Neuronal stem cell (in vitro differentiated cells): ENCODE measurements around the gene DNAH2.

Source experiments
- DNase-seq: peaks from one replicate; pipeline ENCODE4 v3.0.0-alpha.2; 2013; ENCODE audit warnings: low spot score
- H2AFZ ChIP-seq: one replicate; pipeline ENCODE4 v1.6.1; 2013; ENCODE audit warnings: mild to moderate bottlenecking, low read length, inconsistent platforms
- H2AK5ac ChIP-seq: 2 replicates; pipeline ENCODE4 v1.6.1; 2013; ENCODE audit warnings: low read depth, mild to moderate bottlenecking, inconsistent platforms, low read length, moderate library complexity, mixed read lengths
- H2BK120ac ChIP-seq: 2 replicates; pipeline ENCODE4 v1.6.1; 2013; ENCODE audit warnings: low read depth, mild to moderate bottlenecking, inconsistent platforms, low read length, moderate library complexity, mixed read lengths
- H2BK12ac ChIP-seq: one replicate; pipeline ENCODE4 v1.6.1; 2013; ENCODE audit warnings: low read length, inconsistent platforms
- H2BK15ac ChIP-seq: 2 replicates; pipeline ENCODE4 v1.6.1; 2013; ENCODE audit warnings: mild to moderate bottlenecking, low read length, inconsistent platforms, mixed read lengths
- H2BK5ac ChIP-seq: one replicate; pipeline ENCODE4 v1.6.1; 2013; ENCODE audit warnings: inconsistent platforms, mild to moderate bottlenecking, low read length, moderate library complexity
- H3K14ac ChIP-seq: one replicate; pipeline ENCODE4 v1.6.1; 2013; ENCODE audit warnings: low read length, inconsistent platforms
- H3K18ac ChIP-seq: 2 replicates; pipeline ENCODE4 v1.6.1; 2013; ENCODE audit warnings: low read length, inconsistent platforms
- H3K23ac ChIP-seq: 2 replicates; pipeline ENCODE4 v1.6.1; 2013; ENCODE audit warnings: low read depth, mild to moderate bottlenecking, mixed read lengths, low read length, inconsistent platforms; ENCODE audit not compliant: poor library complexity
- H3K27ac ChIP-seq: replicated peaks from 3 replicates; pipeline ENCODE4 v1.5.1; 2013; ENCODE audit warnings: low read length, inconsistent platforms
- H3K27me3 ChIP-seq, 3 experiments: 2 replicates each; pipeline ENCODE4 v1.6.1; 2013; ENCODE audit warnings: low read length in 3 of 3, mild to moderate bottlenecking in 2 of 3, inconsistent platforms in 1 of 3, low read depth in 1 of 3, mixed read lengths in 1 of 3, moderate library complexity in 1 of 3; ENCODE audit not compliant: control insufficient read depth in 3 of 3, insufficient read depth in 3 of 3
- H3K36me3 ChIP-seq, 2 donors: replicated peaks in 1 of 2; 2 replicates each; pipeline ENCODE4 v1.6.1; 2013; ENCODE audit warnings: low read length in 2 of 2; ENCODE audit not compliant: control insufficient read depth in 2 of 2, insufficient read depth in 2 of 2
- H3K4ac ChIP-seq: 2 replicates; pipeline ENCODE4 v1.6.1; 2013; ENCODE audit warnings: inconsistent platforms, mild to moderate bottlenecking, low read length, moderate library complexity
- H3K4me1 ChIP-seq, 2 donors: 1 replicate in 1 of 2; 2 replicates in 1 of 2; pipeline ENCODE4 v1.6.1; 2013; ENCODE audit warnings: low read length in 2 of 2, low read depth in 1 of 2; ENCODE audit not compliant: control insufficient read depth in 2 of 2, insufficient read depth in 1 of 2
- H3K4me2 ChIP-seq: one replicate; pipeline ENCODE4 v1.6.1; 2013; ENCODE audit warnings: mild to moderate bottlenecking, low read length, inconsistent platforms; ENCODE audit not compliant: insufficient read depth, poor library complexity, severe bottlenecking
- H3K4me3 ChIP-seq, 2 donors: 2 replicates each; pipeline ENCODE4 v1.5.1; 2013; ENCODE audit warnings: low read length in 2 of 2, mild to moderate bottlenecking in 2 of 2, inconsistent platforms in 1 of 2, moderate library complexity in 1 of 2
- H3K79me1 ChIP-seq: one replicate; pipeline ENCODE4 v1.6.1; 2013; ENCODE audit warnings: low read depth, mild to moderate bottlenecking, inconsistent platforms, low read length, moderate library complexity
- H3K9ac ChIP-seq: one replicate; pipeline ENCODE4 v1.6.1; 2013; ENCODE audit warnings: mild to moderate bottlenecking, low read depth, low read length, inconsistent platforms; ENCODE audit not compliant: poor library complexity
- H3K9me3 ChIP-seq, 2 donors: replicated peaks in 1 of 2; 2 replicates each; pipeline versions ENCODE3 to v1.6.1; 2013; ENCODE audit warnings: low read length in 2 of 2, mild to moderate bottlenecking in 2 of 2, inconsistent platforms in 1 of 2, low read depth in 1 of 2, mixed read lengths in 1 of 2, moderate library complexity in 1 of 2; ENCODE audit not compliant: control insufficient read depth in 2 of 2, insufficient read depth in 1 of 2
- H4K8ac ChIP-seq: one replicate; pipeline ENCODE4 v1.6.1; 2013; ENCODE audit warnings: low read depth, mild to moderate bottlenecking, inconsistent platforms, low read length, moderate library complexity
- H4K91ac ChIP-seq: one replicate; pipeline ENCODE4 v1.6.1; 2013; ENCODE audit warnings: low read length, low read depth, mild to moderate bottlenecking, inconsistent platforms; ENCODE audit not compliant: poor library complexity
- WGBS, 2 donors: extraction: QIAGEN DNeasy Blood & Tissue Kit; methylation state at CpG; one replicate each; pipeline ENCODE4 v1.1.7; 2013; ENCODE audit warnings: missing lambda C conversion rate in 2 of 2, mixed read lengths in 1 of 2; ENCODE audit not compliant: insufficient read length in 2 of 2, insufficient replicate concordance in 1 of 2; ENCODE audit errors: extremely low coverage in 2 of 2; 5-methylcytosine and 5-hydroxymethylcytosine counted together

Gene DNAH2

GRCh38 chr17:7712111-7712771, 5.3 kb upstream of the DNAH2 start:
- Histone ChIP-seq H3K23ac (no peak overlapping the region), H3K14ac (no peak overlapping the region), H3K4ac (no peak overlapping the region), H3K4me3 (no peak overlapping the region), H2BK12ac (no peak overlapping the region), H3K18ac (peak overlapping the region; percentile 39), H4K91ac (no peak overlapping the region), H3K4me1 (peaks cover 39 to 56% of the 10 kb centered on the region in 2 donors), H3K9me3 (no peaks in the 10 kb centered on the region), H4K8ac (no peak overlapping the region), H3K9ac (no peak overlapping the region), H3K79me1 (peaks cover 5% of the 10 kb centered on the region), H3K27me3 (no peaks in the 10 kb centered on the region), H2BK5ac (no peak overlapping the region), H2AK5ac (peak overlapping the region; percentile 48), H2BK120ac (no peak overlapping the region), H2AFZ (no peak overlapping the region), H3K36me3 (peaks cover 0 to 24% of the 10 kb centered on the region in 2 donors), H3K27ac (peak overlapping the region; percentile 56), H2BK15ac (no peak overlapping the region), H3K4me2 (peak overlapping the region; percentile 41)
- DNase-seq = peak; percentile 76
- no CpG with 5 or more reads among the region's 19 CpGs for WGBS, 2 donors

GRCh38 chr17:7713782-7714181, 3.8 kb upstream of the DNAH2 start:
- no peak overlapping the region for H2AK5ac ChIP-seq
- no peak overlapping the region for H4K91ac ChIP-seq
- H3K18ac ChIP-seq = no peak overlapping the region
- no peak overlapping the region for H2BK120ac ChIP-seq
- no peak overlapping the region for H3K23ac ChIP-seq
- no peak overlapping the region for H3K9ac ChIP-seq
- WGBS, 2 donors = no CpG with 5 or more reads among the region's 9 CpGs
- no peak overlapping the region for H2BK12ac ChIP-seq
- DNase-seq = no peak
- H2AFZ ChIP-seq = no peak overlapping the region
- H3K14ac ChIP-seq = no peak overlapping the region
- no peak overlapping the region for H3K27ac ChIP-seq
- H3K36me3 ChIP-seq = peaks cover 0 to 18% of the 10 kb centered on the region in 2 donors
- no peaks in the 10 kb centered on the region for H3K79me1 ChIP-seq
- no peak overlapping the region for H2BK15ac ChIP-seq
- no peak overlapping the region for H3K4ac ChIP-seq
- H3K9me3 ChIP-seq = no peaks in the 10 kb centered on the region
- no peak overlapping the region for H3K4me2 ChIP-seq
- peaks cover 0 to 8% (median 2%) of the 10 kb centered on the region in 3 experiments for H3K27me3 ChIP-seq
- no peak overlapping the region for H4K8ac ChIP-seq
- peaks cover 43 to 64% of the 10 kb centered on the region in 2 donors for H3K4me1 ChIP-seq
- H2BK5ac ChIP-seq = no peak overlapping the region
- H3K4me3 ChIP-seq = no peak overlapping the region

DNA sequence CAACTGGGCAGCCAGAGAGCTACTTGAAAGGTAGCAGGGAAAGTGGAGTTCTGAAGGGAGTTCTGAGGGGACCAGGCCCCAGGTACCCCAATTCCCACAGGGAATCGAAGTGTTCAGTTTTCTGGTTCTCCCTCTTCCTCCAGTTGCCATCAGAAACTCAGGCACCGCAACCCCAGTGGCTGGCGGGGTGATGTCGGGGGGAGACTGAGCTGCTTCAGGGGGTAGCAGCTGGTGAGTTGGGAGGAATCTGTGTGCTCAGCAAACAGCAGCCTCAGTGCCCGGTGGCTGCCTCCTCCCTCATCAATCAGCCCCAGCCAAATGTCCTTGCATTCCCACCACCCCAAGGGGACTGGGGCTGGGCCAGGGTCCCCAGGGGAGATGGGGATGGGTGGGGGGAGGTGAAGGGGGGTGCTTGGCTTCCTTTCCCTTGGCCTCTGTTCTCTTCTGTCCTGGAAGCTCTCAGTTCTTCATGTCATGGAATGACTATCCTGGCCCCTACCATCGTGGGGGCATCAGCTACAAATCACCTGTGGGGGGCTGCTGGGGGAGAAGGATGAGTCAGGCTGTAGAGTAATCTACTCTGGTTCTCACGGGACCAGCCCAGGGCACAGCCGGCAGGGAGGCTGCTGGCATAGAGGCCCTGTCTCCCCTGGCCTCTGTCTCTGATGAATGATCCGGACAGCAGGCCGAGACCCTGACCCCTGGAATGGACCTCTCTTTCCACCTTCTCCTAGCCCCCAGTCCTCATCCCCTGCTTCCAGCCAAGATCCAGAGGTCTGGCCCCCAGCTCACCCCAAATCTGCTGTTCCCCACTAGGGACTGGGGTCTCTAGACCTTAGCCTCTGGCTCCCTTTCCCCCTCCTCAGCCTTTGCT, 2.6 kb upstream of the DNAH2 start:
- H3K18ac ChIP-seq = peak overlapping the region; percentile 16
- no peak overlapping the region for H2BK120ac ChIP-seq
- H3K36me3 ChIP-seq = peaks cover 0 to 10% of the 10 kb centered on the region in 2 donors
- H4K91ac ChIP-seq = peak overlapping the region; percentile 65
- peak overlapping the region; percentile 24 for H2BK15ac ChIP-seq
- H3K4me2 ChIP-seq = no peak overlapping the region
- WGBS, 2 donors = no CpG with 5 or more reads among the region's 10 CpGs
- peaks cover 48 to 68% of the 10 kb centered on the region in 2 donors for H3K4me1 ChIP-seq
- H3K9ac ChIP-seq = no peak overlapping the region
- H3K14ac ChIP-seq = no peak overlapping the region
- no peak for DNase-seq
- H3K4ac ChIP-seq = no peak overlapping the region
- peaks cover 0 to 15% (median 2%) of the 10 kb centered on the region in 3 experiments for H3K27me3 ChIP-seq
- H3K4me3 ChIP-seq = no peak overlapping the region
- no peak overlapping the region for H2AFZ ChIP-seq
- no peak overlapping the region for H4K8ac ChIP-seq
- H3K79me1 ChIP-seq = no peaks in the 10 kb centered on the region
- H2BK12ac ChIP-seq = no peak overlapping the region
- no peak overlapping the region for H3K23ac ChIP-seq
- H2AK5ac ChIP-seq = peak overlapping the region; percentile 69
- peaks cover 0 to 1% of the 10 kb centered on the region in 2 donors for H3K9me3 ChIP-seq
- no peak overlapping the region for H3K27ac ChIP-seq
- no peak overlapping the region for H2BK5ac ChIP-seq
